Activated naive CD4-positive, alpha-beta T cell treated with anti-CD3 and anti-CD28 coated beads for 36 hours (primary cell): ENCODE data around the gene PLIN1. TPM values are rescaled to one million over a fixed set of nuclear protein-coding genes. Genes with fewer than 3 reads are reported as not detected.

Experiments used
- CTCF ChIA-PET: fragments of 350-600 bp; sonication (Branson Sonifier 250); formaldehyde crosslinking; loops from one replicate; lab custom pipeline; 2021; ENCODE audit warnings: antibody characterized with exemption; lab: Charles Lee
- DNase-seq: peaks from one replicate; pipeline ENCODE4 v3.0.0-alpha.2; 2020
- H3K27ac Mint-ChIP-seq: one replicate; pipeline ENCODE4 v1.8.0; 2021; ENCODE audit warnings: mild to moderate bottlenecking, mixed read lengths
- H3K27me3 Mint-ChIP-seq: one replicate; pipeline ENCODE4 v1.8.0; 2021; ENCODE audit warnings: low read depth, mixed read lengths
- H3K36me3 Mint-ChIP-seq: one replicate; pipeline ENCODE4 v1.8.0; 2021; ENCODE audit warnings: low read depth, mixed read lengths
- H3K4me1 Mint-ChIP-seq: one replicate; pipeline ENCODE4 v1.8.0; 2021; ENCODE audit warnings: low read depth, mixed read lengths
- H3K4me3 Mint-ChIP-seq: one replicate; pipeline ENCODE4 v1.8.0; 2021; ENCODE audit warnings: mild to moderate bottlenecking, moderate library complexity, mixed read lengths
- H3K9me3 Mint-ChIP-seq: one replicate; pipeline ENCODE4 v1.8.0; 2021; ENCODE audit warnings: mixed read lengths
- intact Hi-C: fragments of 100-400 bp; cut with micrococcal nuclease; formaldehyde crosslinking; loops from one replicate; pipeline ENCODE4 v1.15.1; 2023
- total RNA-seq, 2 experiments: library from RNA; stranded (reverse); gene quantifications; one replicate each; pipeline ENCODE4 v1.2.3, GENCODE V29; 2021

The PLIN1 gene
- total RNA-seq, 2 experiments from 2014 or later: 0.17 to 0.30 TPM

- H3K4me3 Mint-ChIP-seq: no peak overlapping the region
- no peak for DNase-seq
- H3K27me3 Mint-ChIP-seq: peaks cover 8% of the 10 kb centered on the region
- CTCF ChIA-PET: no interaction called here
- no peaks in the 10 kb centered on the region for H3K9me3 Mint-ChIP-seq
- H3K36me3 Mint-ChIP-seq: no peaks in the 10 kb centered on the region
- intact Hi-C loops: no loop called here
- H3K27ac Mint-ChIP-seq: no peak overlapping the region
- no peaks in the 10 kb centered on the region for H3K4me1 Mint-ChIP-seq
These were observed 9.2 kb downstream of the PLIN1 start for GRCh38 chr15:89669941-89670340.

DNA sequence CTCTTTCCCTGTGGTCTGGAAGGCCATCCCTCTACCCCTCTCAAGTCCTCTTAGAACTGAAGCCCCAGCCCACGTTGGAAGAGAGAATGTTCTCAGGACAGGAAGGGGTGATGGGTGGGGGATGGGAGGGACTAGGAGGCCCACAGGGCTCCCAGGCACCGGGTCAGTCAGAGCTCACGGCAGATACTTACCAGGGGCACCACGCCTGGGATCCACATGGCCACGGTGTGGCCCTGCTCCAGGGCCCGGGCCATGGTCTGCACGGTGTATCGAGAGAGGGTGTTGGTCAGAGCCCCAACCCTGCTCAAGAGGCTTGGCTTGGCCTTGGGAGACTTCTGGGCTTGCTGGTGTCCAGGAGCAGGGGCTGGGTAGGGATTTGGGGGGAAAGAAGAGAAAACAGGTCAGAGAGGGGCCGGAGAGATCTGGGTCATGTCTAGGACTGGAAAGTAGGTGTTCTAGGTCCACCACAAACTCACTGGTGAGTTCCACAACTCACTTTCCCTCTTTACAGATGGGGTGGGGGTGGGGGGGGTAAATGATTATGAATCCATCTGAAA is 9.8 kb downstream of the PLIN1 start:
- no peak for DNase-seq
- Mint-ChIP-seq H3K4me3 (no peak overlapping the region), H3K36me3 (no peaks in the 10 kb centered on the region), H3K27ac (no peak overlapping the region), H3K9me3 (no peaks in the 10 kb centered on the region), H3K4me1 (no peaks in the 10 kb centered on the region), H3K27me3 (peaks cover 12% of the 10 kb centered on the region)
- CTCF ChIA-PET: no interaction called here
- intact Hi-C loops: no loop called here

DNA sequence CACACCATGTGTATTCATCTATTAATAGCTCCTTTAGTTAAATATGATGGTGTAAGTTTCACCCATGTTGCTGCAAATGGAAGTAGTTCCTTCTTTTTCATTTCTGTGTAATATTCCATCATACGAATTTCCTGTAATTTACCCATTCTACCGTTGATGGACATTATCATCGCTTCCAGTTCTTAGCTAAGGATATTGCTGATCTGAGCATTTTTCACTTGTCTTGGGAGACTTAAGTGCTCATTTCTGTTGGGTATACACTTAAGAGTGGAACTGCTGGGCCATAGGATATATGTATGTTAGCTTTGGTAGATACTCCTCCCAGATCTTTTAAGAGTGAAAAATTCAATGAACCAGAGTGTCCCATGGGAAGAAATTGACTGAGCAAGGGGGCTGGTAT is 11.0 kb downstream of the PLIN1 start:
- no peaks in the 10 kb centered on the region for H3K4me1 Mint-ChIP-seq
- no peaks in the 10 kb centered on the region for H3K36me3 Mint-ChIP-seq
- intact Hi-C loops: no loop called here

GRCh38 chr15:89667706-89667960 is 11.5 kb downstream of the PLIN1 start:
- Mint-ChIP-seq H3K36me3 (no peaks in the 10 kb centered on the region), H3K27me3 (peaks cover 14% of the 10 kb centered on the region), H3K4me1 (no peaks in the 10 kb centered on the region), H3K4me3 (no peak overlapping the region), H3K27ac (no peak overlapping the region), H3K9me3 (no peaks in the 10 kb centered on the region)
- CTCF ChIA-PET: interaction anchor here (1.3 kb wide), 1 partner anchor 20 kb away, joined by 3 read pairs; no protein-coding TSS in a partner anchor
- intact Hi-C loops: no loop called here
- no peak for DNase-seq

More for the DNA sequence above, 11.0 kb downstream of the PLIN1 start:
- no peak for DNase-seq
- Mint-ChIP-seq H3K9me3 (no peaks in the 10 kb centered on the region), H3K4me3 (no peak overlapping the region), H3K27me3 (peaks cover 14% of the 10 kb centered on the region), H3K27ac (no peak overlapping the region)
- CTCF ChIA-PET: interaction anchor here (1.3 kb wide), 1 partner anchor 20 kb away, joined by 3 read pairs; no protein-coding TSS in a partner anchor

DNA sequence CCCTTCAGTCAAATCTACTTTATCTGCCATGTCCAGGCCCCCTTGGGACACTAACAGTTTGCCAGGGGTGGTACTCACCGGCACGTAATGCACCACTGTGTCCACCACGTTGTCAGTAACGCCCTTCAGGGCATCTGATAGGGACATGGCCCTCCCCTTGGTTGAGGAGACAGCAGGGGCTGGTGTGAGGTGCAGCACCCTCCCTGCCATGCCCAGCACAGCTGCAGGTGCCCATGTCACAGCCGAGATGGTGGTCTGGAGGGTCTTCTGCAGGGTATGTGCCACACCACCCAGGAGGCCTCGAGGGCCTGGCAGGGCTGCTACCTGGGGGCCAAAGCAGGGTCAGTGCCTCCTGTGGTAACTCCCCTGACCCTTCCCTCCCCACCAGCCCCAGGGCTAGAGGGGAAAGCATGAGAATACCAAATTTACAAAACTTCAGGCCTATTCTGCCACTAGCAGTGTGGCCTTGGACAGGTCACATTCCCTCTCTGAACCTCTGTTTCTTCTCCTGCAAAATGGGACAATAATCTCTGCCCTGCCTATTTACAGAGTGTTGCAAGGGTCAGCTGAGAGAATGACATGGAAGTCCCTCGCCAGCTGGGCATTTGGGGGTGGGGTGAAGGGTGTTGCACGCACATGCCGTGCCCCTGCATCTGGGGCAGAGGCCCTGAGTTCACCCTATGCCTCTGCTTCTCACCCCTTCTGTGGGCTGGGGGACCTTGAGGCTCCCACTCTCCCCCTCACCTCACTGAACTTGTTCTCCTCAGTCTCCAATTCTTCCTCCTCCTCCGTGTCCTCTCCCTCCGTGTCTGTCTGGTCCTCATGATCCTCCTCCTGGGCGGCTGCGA is 12.1 kb downstream of the PLIN1 start:
- Mint-ChIP-seq H3K9me3 (no peaks in the 10 kb centered on the region), H3K36me3 (no peaks in the 10 kb centered on the region), H3K27me3 (peaks cover 17% of the 10 kb centered on the region), H3K27ac (no peak overlapping the region), H3K4me1 (no peaks in the 10 kb centered on the region), H3K4me3 (no peak overlapping the region)
- no peak for DNase-seq
- intact Hi-C loops: no loop called here
- CTCF ChIA-PET: interaction anchor here (1.3 kb wide), 1 partner anchor 19 kb away, joined by 3 read pairs; no protein-coding TSS in a partner anchor

DNA sequence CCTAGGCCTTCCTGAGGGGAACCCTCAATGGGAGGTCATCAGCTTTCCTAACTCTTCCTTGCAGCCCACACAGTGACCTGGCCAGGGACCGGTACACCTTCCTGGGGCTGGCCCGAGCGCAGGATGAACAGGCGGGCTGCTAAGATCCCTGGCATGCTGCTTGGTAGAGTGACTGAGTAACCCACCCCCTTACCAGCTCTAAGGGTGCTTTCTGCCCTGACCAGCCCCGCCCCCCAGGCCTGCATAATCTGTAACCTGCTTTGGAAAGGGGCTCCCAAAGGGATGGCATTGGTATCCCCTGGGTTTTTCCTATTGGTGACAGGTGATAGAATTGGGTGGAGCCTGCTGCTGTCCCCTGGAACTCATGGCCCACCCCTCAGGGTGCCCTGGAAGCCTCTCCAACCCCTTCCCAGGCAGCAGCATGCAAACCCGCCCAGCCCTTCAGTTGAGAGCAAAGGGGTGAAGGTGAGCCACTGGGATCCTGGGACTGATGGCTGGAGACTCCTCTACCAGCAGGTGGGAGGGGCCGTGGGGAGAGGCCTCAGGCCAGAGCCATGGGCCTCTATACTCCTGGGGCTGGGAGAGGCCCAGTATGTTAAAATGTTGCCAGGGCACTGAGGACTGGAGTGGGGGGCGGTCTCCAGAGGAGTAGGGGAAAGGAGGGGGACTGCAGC is 12.8 kb downstream of the PLIN1 start:
- intact Hi-C loops: no loop called here
- Mint-ChIP-seq H3K27ac (no peak overlapping the region), H3K4me1 (no peaks in the 10 kb centered on the region), H3K4me3 (no peak overlapping the region), H3K27me3 (peaks cover 18% of the 10 kb centered on the region), H3K9me3 (no peaks in the 10 kb centered on the region), H3K36me3 (no peaks in the 10 kb centered on the region)
- CTCF ChIA-PET: no interaction called here
- no peak for DNase-seq

- intact Hi-C loops: no loop called here
- Mint-ChIP-seq H3K36me3 (no peaks in the 10 kb centered on the region), H3K9me3 (no peaks in the 10 kb centered on the region), H3K4me1 (no peaks in the 10 kb centered on the region), H3K27me3 (peaks cover 21% of the 10 kb centered on the region), H3K27ac (no peak overlapping the region), H3K4me3 (no peak overlapping the region)
- DNase-seq: no peak
- CTCF ChIA-PET: no interaction called here
These were observed 13.6 kb downstream of the PLIN1 start for GRCh38 chr15:89665449-89666181.

DNA sequence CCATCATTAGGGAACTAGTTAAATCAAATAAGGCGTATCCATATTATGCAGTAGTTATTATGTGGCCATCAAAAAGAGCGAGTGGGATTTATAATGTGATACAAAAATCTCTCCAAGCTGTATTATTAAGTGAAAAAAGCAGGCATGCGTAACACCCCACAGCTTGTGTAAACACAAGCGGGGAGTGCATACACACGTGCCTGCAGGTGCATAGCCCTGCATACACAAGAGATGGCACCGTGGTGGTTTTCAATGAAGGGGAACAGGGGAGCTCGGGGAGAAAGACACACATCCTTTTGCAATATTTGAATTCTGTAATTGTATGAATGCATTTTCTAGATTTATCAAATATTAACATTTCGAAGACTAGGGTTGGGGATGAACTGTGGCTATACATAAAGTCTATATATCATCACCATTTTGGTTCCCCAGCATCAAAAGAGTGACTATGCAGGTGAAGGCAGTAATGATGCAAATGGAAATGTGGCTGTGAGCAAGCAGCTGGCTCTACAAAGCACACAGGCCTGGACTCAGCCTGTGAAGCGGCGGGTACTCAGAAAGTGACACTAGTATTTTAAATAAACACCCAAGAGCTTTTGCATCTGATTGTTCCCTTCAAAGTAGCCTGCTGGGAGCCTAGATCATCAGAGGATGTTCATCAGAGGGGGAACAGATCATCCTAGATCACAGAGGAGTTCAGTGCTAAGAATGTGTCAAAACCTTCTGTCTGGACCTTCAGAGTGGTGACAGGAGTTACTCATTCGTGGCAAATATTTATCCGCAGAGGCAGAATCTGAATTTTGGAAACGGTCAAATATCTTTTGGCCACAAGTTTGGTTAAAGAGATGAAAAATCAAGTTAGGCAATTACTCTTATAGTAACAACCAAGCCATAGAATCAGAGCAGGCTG is 14.5 kb downstream of the PLIN1 start:
- Mint-ChIP-seq H3K27ac (no peak overlapping the region), H3K4me3 (no peak overlapping the region), H3K27me3 (peaks cover 22% of the 10 kb centered on the region), H3K4me1 (no peaks in the 10 kb centered on the region), H3K9me3 (no peaks in the 10 kb centered on the region), H3K36me3 (no peaks in the 10 kb centered on the region)
- intact Hi-C loops: no loop called here
- CTCF ChIA-PET: interaction anchor here (1.1 kb wide), 1 partner anchor 17 kb away, joined by 3 read pairs; no protein-coding TSS in a partner anchor
- DNase-seq: no peak

DNA sequence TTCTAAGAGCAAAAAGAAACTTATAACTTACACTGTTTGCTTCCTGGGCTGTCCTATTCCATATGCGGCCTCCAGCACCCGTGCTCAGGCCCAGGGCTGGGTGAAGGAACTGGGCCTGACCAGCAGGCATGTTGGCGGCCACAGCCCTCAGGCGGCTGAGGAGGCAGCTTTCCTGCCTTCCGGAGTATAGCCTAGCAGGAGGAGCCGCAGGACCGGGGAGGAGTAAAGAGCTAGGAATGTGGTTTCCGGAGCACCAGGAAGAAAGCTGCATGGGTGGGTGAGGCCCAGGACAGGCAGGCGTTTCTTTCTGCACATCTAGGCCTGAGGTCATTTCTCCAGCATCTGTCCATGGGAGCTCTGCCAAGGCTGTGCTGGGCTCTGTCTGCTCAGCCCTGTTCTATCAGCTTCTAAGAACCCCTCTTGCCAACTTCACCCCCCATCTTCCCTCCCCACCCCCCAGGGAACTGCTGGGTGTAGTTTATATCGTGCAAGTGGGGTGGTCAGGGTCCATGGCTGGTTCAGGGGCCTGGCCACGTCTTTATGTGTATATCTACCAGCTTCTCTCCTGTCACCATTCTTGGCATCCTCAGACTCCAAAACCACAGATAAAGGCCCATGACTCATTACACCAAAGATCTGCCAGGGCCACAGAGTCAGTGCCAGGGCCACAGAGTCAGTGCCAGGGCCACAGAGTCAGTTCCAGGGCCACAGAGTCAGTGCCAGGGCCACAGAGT is 16.1 kb downstream of the PLIN1 start:
- H3K27ac Mint-ChIP-seq: no peak overlapping the region
- CTCF ChIA-PET: interaction anchor here (1.6 kb wide), 1 partner anchor 16 kb away, joined by 5 read pairs; no protein-coding TSS in a partner anchor
- H3K4me3 Mint-ChIP-seq: no peak overlapping the region

GRCh38 chr15:89660556-89660955 is 18.6 kb downstream of the PLIN1 start:
- H3K27me3 Mint-ChIP-seq: peaks cover 31% of the 10 kb centered on the region

More for the DNA sequence above, 16.1 kb downstream of the PLIN1 start:
- Mint-ChIP-seq H3K9me3 (no peaks in the 10 kb centered on the region), H3K27me3 (peaks cover 24% of the 10 kb centered on the region), H3K36me3 (no peaks in the 10 kb centered on the region), H3K4me1 (no peaks in the 10 kb centered on the region)
- intact Hi-C loops: no loop called here
- no peak for DNase-seq

GRCh38 chr15:89659295-89659694 is 19.9 kb downstream of the PLIN1 start:
- Mint-ChIP-seq H3K4me1 (peaks cover 9% of the 10 kb centered on the region), H3K4me3 (no peak overlapping the region), H3K27me3 (peaks cover 32% of the 10 kb centered on the region), H3K27ac (no peak overlapping the region), H3K9me3 (no peaks in the 10 kb centered on the region), H3K36me3 (peaks cover 4% of the 10 kb centered on the region)
- CTCF ChIA-PET: interaction anchor here (3.2 kb wide), 1 partner anchor 13 kb away, joined by 14 read pairs; no protein-coding TSS in a partner anchor
- intact Hi-C loops: no loop called here
- no peak for DNase-seq

More at GRCh38 chr15:89660556-89660955, 18.6 kb downstream of the PLIN1 start:
- DNase-seq: no peak
- H3K4me1 Mint-ChIP-seq: peaks cover 3% of the 10 kb centered on the region
- CTCF ChIA-PET: no interaction called here
- H3K36me3 Mint-ChIP-seq: no peaks in the 10 kb centered on the region
- H3K27ac Mint-ChIP-seq: no peak overlapping the region
- no peaks in the 10 kb centered on the region for H3K9me3 Mint-ChIP-seq
- intact Hi-C loops: no loop called here
- H3K4me3 Mint-ChIP-seq: no peak overlapping the region
